DMS 273 (cell line): ENCODE data around the gene HPS5.

ENCODE experiments used
- DNase-seq: peaks from one replicate; lab custom pipeline; 2025; ENCODE audit not compliant: unreplicated experiment; lab: John Stamatoyannopoulos, UW

The HPS5 gene

GRCh38 chr11:18236664-18237356, 85.1 kb downstream of the HPS5 start, which contains the start of gene SAA4:
Gene SAA4, minus strand, starts transcription at chr11:18236802. Its CDS starts 876 bp downstream, at chr11:18235926.
- DNase-seq = no peak

GRCh38 chr11:18235394-18236334, 86.3 kb downstream of the HPS5 start:
- DNase-seq = no peak

- no peak for DNase-seq
These were observed 88.0 kb downstream of the HPS5 start for GRCh38 chr11:18233912-18234311.

GRCh38 chr11:18230859-18231258, 91.1 kb downstream of the HPS5 start:
- DNase-seq = no peak

DNA sequence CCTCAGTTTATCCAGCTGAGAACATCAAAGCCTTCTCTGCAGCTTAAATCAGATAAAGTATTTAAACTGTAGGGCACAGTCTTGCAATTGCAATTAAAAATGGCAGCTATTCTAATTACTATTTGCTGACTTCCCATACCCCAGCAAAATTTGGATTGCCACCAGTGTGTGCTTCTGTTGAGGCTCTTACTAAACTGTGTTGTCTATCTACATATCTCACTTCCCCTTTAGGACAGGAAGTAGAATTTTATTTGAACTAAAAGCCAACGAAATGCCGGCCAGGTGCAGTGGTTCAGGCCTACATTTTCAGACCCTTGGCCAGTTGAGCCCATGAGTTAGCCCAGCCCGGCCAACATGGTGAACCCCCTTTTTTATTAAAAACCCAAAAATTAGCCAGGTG, 92.4 kb downstream of the HPS5 start:
- DNase-seq = no peak
